Measurements from ENCODE around the gene RFX3.
"Not testable (repeated sequence)": the region's sequence is repeated elsewhere in the genome, so short reads cannot be mapped to it uniquely, and the experiment has no call there.

Gene RFX3

DNA sequence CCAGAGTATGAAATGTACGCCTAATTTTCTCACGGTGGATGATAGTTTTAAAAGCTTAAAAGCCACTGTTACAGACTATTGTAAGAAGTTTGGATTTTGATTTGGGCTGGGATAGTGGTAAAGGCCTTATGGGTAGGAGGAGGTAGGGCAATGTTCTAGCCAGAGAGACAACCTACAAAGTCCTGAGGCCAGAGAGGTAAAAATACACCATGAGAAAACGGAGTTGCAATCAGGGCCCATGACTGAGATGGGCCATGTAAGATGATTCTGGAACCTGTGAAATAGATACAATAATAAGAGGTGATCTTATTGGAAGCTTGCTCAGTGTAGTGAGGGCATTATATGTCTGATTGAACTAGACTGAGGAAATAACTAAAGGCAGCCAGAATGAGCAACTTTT, 188.8 kb downstream of the RFX3 start:
- no peak overlapping the region for H3K4me3 ChIP-seq (ENCODE audit: low read depth, low read length)
- DNase-seq (ENCODE audit: low read depth) = no peak
- TF ChIP-seq, protein P1, sequence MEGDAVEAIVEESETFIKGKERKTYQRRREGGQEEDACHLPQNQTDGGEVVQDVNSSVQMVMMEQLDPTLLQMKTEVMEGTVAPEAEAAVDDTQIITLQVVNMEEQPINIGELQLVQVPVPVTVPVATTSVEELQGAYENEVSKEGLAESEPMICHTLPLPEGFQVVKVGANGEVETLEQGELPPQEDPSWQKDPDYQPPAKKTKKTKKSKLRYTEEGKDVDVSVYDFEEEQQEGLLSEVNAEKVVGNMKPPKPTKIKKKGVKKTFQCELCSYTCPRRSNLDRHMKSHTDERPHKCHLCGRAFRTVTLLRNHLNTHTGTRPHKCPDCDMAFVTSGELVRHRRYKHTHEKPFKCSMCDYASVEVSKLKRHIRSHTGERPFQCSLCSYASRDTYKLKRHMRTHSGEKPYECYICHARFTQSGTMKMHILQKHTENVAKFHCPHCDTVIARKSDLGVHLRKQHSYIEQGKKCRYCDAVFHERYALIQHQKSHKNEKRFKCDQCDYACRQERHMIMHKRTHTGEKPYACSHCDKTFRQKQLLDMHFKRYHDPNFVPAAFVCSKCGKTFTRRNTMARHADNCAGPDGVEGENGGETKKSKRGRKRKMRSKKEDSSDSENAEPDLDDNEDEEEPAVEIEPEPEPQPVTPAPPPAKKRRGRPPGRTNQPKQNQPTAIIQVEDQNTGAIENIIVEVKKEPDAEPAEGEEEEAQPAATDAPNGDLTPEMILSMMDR (IDR thresholded peaks at IDR 0.05; ENCODE audit: insufficient read depth, low read depth, low read length, missing control alignments) = no peak

DNA sequence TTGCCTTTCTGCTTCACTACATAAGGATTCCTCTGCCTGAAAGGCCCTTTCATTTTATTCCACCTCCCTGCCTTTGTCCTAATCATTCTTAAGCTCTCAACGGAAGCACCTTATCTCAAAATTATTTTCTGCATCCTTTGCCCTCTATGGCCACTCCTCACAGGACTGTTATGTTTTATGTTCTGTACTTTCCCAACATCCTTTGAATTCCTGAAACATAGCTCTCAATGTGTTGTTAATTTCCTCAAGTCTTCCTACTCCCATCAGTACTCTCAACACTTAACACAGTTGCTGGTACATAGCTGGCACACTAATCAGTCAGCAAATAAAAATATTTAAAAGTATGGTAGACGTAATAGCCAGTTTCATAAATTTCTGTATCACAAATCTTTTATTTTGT, 193.0 kb downstream of the RFX3 start:
- DNase-seq (ENCODE audit: low read depth) = no peak
- H3K4me3 ChIP-seq (ENCODE audit: low read depth, low read length) = no peak overlapping the region
- TF ChIP-seq, protein P1 (IDR thresholded peaks at IDR 0.05; ENCODE audit: insufficient read depth, low read depth, low read length, missing control alignments) = no peak

DNA sequence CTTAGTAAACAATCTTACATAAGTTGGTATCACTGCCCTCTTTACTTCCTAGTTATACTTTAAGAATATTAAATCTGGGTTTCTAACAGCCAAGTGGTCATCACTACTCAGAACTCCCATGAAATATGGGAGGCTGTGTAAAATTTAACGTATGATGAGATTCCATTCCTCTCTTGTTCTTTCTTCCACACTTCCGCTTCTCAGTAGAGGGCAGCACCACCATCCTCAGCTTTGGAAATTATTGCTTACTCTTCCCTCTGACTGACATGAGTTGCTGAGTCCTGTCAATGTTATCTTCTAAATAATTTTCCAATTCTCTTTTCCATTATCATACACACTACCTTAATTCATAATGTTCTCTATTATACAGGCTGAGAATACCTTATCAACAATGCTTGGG, 194.0 kb downstream of the RFX3 start:
- TF ChIP-seq, protein P1 (IDR thresholded peaks at IDR 0.05; ENCODE audit: insufficient read depth, low read depth, low read length, missing control alignments) = no peak
- no peak overlapping the region for H3K4me3 ChIP-seq (ENCODE audit: low read depth, low read length)
- no peak for DNase-seq (ENCODE audit: low read depth)

DNA sequence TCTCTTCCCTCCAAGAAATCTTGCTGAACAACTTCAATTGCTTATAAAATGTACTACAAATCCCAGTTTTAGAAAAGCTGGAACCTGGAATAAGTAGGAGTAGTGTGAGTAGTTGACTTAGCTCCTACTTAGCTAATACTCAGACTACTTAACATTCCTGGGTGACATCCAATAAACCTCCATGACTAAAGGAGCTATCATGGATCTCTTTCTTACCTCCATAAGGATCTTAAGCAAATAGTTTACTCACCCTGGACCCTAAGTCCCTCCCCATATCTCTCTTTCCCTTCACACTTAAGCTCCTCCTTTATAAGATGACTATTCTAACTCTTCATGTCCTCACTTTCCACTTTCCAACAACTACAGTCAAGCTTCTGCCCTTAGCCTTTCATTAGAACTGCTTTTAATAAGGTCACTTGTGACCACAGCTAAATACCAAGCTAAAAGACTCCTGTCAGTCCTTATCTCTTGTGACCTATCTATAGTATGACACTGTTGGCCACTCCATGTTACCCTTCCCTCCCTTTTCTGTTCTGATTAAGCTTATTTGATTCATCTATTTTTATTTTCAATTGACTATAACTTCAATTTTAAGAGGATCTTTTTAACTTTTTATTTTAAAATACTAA, 194.9 kb downstream of the RFX3 start:
- TF ChIP-seq, protein P1 (IDR thresholded peaks at IDR 0.05; ENCODE audit: insufficient read depth, low read depth, low read length, missing control alignments) = no peak
- DNase-seq (ENCODE audit: low read depth) = no peak
- no peak overlapping the region for H3K4me3 ChIP-seq (ENCODE audit: low read depth, low read length)

DNA sequence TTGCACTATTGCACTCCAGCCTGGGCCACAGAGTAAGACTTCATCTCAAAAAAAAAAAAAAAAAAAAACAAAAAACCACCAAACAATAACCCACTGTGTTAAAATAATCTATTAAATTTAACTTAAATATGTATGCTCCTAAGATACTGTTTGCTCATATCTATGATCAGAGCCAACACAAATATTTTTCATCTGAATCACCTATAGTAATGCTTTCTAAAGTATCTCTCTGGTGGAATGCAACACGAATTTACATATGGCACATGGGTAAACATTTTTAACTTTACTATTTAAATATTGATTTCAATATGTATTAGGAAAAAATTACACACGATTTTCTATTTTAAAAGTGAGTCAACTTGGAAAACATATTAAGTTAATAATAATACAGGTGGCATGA, 196.4 kb downstream of the RFX3 start:
- no peak overlapping the region for H3K4me3 ChIP-seq (ENCODE audit: low read depth, low read length)
- TF ChIP-seq, protein P1 (IDR thresholded peaks at IDR 0.05; ENCODE audit: insufficient read depth, low read depth, low read length, missing control alignments) = no peak
- DNase-seq (ENCODE audit: low read depth) = no peak

DNA sequence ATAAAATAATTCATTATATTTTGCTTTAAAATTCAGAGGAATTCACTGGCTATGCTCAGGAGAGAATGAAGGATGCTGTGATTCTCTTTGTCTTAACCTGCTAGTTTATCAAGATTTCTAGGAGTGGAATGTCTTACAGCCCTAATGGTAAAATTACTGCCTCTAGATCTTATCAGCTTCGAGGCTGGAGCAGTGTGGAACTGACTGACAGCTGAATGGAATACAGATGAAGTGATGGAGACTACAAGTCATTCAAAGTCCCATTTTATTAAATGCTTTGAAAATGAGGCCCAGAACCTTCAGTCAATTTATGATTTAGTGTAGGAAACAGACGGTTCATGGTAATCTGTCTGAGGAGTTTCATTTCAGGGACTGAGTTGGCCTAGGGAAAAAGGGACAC, 202.1 kb downstream of the RFX3 start:
- TF ChIP-seq, protein P1 (IDR thresholded peaks at IDR 0.05; ENCODE audit: insufficient read depth, low read depth, low read length, missing control alignments) = no peak
- no peak overlapping the region for H3K4me3 ChIP-seq (ENCODE audit: low read depth, low read length)
- no peak for DNase-seq (ENCODE audit: low read depth)

DNA sequence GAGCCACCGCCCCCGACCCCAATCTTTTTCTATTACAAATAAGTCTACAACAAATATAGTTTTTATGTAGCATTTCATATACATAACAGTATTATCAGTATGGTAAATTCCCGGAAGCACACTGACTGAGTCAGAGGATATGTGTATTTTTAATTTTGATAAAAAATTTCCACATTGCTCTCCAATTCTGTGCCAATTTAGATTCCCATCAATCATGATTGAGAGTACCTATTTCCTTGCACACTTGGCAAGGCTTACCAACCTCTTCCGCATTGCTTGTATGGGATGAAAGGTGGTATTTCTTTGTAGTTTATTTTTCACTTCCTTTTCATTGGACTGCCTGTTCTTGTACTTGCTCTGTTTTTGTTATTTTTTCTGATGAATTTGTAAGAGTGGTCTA, 204.6 kb downstream of the RFX3 start:
- TF ChIP-seq, protein P1 (IDR thresholded peaks at IDR 0.05; ENCODE audit: insufficient read depth, low read depth, low read length, missing control alignments) = no peak
- H3K4me3 ChIP-seq (ENCODE audit: low read depth, low read length) = no peak overlapping the region
- DNase-seq (ENCODE audit: low read depth) = no peak

DNA sequence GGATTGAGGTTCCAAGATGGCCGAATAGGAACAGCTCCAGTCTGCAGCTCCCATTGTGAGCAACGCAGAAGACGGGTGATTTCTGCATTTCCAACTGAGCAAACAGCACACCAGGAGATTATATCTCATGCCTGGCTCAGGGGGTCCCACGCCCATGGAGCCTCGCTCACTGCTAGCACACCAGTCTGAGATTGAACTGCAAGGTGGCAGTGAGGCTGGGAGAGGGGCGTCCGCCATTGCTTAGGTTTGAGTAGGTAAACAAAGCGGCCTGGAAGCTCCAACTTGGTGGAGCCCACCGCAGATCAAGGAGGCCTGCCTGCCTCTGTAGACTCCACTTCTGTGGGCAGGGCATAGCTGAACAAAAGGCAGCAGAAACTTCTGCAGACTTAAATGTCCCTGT, 213.2 kb downstream of the RFX3 start:
- not testable (repeated sequence) for H3K4me3 ChIP-seq (ENCODE audit: low read depth, low read length); DNase-seq (ENCODE audit: low read depth)
